ENCODE data around the gene ACSS1.

GRCh38 chr20:25020345-25020744, 37.6 kb downstream of the ACSS1 start:
- TF ChIP-seq FOXP2 (optimal IDR thresholded peaks at IDR 0.05; ENCODE audit: control extremely low read depth, extremely low read length, insufficient read depth): no peak
- TF ChIP-seq EZH2 (IDR thresholded peaks at IDR 0.05): no peak
- TF ChIP-seq POLR2AphosphoS5 (IDR thresholded peaks at IDR 0.05; ENCODE audit: borderline replicate concordance, low read depth, low read length): no peak

Measured in SK-N-MC (cell line).